8988T (cell line): ENCODE results near the gene KIAA1755.

Experiments used
- DNase-seq: peaks from one replicate; pipeline ENCODE4 v3.0.0; 2011

The KIAA1755 gene

GRCh38 chr20:38202153-38202981 is 58.2 kb downstream of the KIAA1755 start:
- no peak for DNase-seq

DNA sequence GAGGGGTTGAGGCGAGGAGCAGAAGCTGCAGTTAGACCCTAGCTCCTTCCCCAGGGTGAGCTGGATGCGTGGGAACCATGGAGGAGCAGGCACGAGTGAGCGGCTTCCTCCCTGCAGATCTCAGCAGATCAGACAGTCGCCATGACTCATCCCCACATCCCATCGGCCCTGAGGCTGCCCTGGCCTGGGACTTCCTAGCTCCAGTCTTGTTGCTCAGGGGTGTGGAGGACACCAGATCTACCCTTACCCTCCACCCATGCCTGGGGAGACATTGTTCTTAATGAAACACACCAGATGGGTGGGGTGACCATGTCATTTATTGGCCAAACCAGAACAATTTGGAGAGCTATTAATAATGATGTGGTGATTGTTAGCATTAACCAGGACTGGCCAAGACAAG is 59.2 kb downstream of the KIAA1755 start:
- no peak for DNase-seq

DNA sequence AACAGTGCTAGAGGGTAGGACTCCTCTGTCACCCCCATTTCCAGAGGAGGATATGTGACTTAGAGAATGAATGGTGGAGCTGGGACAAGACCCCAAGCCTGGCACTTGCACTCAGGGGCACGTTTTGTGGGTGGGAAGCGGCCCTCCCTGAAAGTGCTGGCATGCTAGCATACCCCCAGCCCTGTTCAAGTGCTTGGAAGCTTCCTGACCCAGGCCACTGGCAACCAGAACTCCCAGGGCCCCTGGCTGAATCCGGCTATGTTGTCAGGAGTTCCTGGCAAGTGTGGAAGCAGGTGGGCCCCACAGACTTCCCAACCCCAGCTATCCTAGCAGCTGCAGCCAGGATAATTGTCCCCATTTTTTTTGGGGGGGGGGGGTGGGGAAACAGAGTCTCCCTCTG is 59.9 kb downstream of the KIAA1755 start:
- no peak for DNase-seq

GRCh38 chr20:38199501-38200390 is 60.8 kb downstream of the KIAA1755 start:
- no peak for DNase-seq

DNA sequence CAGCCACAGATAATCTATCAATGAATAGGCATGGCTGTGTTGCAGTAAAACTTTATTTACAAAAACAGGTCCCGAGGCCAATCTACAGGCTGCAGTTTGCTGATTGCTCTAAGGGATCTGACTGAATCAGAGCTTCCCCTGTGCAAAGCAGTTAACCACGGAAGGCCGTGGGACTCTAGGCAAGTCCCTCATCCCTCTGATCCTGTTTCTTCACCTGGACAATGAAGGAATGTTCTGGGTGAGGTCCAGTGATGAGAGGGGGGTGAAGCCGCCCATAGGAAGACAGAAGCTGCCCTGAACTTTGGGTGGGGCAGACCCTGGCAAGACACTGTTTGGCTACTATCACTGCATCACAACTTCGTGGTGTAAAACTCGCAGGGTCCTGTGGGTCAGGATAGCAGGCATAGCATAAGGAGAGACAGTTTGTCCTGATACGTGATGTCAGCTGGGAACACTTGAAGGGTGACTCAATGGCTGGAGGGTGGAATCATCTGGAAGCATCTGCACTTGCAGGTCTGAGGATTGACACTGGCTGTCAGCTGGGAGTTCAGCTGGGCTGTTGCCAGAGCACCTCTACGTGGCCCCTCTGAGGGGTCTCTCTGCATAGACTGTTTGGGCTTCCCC is 62.2 kb downstream of the KIAA1755 start:
- no peak for DNase-seq

DNA sequence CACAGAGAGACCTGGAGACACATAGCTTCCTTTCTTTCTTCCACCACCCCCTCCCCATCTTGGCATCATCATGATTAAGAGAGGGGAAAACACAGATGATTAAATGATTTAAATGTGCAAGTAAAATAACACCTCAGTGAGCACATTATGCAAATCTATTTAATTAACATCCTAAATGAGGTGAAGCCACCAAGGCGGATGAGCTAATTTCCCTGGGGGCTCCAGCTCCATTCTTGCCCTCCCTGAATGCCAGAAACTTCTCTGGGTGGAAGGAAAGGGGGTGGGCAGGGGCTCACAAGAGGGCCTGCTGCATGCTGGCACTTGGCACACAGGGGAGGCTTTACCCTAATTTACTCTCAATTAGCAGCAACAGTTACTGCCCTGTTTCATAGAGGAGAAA is 62.9 kb downstream of the KIAA1755 start:
- no peak for DNase-seq

- DNase-seq = no peak
Observed at GRCh38 chr20:38197217-38197616, 63.3 kb downstream of the KIAA1755 start.

DNA sequence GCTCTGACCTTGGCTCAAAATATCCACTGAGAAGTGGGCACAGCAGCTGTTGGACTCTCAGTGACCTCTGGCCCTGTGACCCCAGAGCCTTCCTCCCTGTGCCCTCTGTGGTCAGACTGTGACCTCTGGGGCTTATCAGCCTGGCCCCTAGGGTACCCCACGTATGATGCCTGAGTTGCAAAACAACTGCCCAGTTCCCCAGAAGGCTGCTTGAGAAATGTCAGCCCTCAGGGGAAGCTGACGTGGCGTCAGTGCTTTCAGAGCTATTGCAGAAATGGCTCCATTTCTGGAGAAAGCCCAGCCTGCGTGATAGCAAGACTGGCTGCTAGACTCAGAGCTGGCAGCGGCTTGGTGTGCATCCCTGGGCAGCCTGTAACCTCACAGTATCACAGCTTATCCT is 63.9 kb downstream of the KIAA1755 start:
- DNase-seq = no peak

GRCh38 chr20:38196076-38196475 is 64.5 kb downstream of the KIAA1755 start:
- DNase-seq = no peak

- DNase-seq = no peak
Observed at GRCh38 chr20:38195521-38195920, 65.0 kb downstream of the KIAA1755 start.

- no peak for DNase-seq
Observed at GRCh38 chr20:38194971-38195504, 65.5 kb downstream of the KIAA1755 start.

- no peak for DNase-seq
Observed at GRCh38 chr20:38193586-38194105, 66.9 kb downstream of the KIAA1755 start.

GRCh38 chr20:38192323-38192885 is 68.1 kb downstream of the KIAA1755 start:
- no peak for DNase-seq

- no peak for DNase-seq
Observed at GRCh38 chr20:38191654-38192053, 68.9 kb downstream of the KIAA1755 start.

- no peak for DNase-seq
Observed at GRCh38 chr20:38190936-38191371, 69.6 kb downstream of the KIAA1755 start.

- DNase-seq = no peak
Observed at GRCh38 chr20:38190166-38190565, 70.4 kb downstream of the KIAA1755 start.

DNA sequence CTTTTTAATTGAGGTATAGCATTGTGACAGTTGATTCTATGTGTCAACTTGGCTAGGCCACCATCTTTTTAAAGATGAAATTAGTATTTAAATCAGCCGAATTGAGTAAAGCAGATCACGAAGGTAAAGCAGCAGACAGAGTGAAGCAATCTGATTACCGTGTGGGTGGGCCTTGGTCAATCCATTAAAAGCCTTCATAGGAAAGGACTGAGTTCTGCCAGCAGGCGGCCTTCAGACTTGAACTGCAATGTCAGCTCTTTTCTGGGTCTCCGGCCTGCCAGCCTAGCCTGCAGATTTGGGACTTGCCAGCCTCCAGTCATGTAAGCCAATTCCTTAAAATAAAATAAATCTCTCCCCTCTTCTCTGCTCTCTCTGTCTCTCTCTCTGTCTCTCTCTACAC is 73.0 kb downstream of the KIAA1755 start:
- DNase-seq = no peak

GRCh38 chr20:38186788-38187221 is 73.7 kb downstream of the KIAA1755 start:
- no peak for DNase-seq

- no peak for DNase-seq
Observed at GRCh38 chr20:38184101-38184500, 76.4 kb downstream of the KIAA1755 start.

GRCh38 chr20:38181971-38182370 is 78.6 kb downstream of the KIAA1755 start:
- DNase-seq = no peak

DNA sequence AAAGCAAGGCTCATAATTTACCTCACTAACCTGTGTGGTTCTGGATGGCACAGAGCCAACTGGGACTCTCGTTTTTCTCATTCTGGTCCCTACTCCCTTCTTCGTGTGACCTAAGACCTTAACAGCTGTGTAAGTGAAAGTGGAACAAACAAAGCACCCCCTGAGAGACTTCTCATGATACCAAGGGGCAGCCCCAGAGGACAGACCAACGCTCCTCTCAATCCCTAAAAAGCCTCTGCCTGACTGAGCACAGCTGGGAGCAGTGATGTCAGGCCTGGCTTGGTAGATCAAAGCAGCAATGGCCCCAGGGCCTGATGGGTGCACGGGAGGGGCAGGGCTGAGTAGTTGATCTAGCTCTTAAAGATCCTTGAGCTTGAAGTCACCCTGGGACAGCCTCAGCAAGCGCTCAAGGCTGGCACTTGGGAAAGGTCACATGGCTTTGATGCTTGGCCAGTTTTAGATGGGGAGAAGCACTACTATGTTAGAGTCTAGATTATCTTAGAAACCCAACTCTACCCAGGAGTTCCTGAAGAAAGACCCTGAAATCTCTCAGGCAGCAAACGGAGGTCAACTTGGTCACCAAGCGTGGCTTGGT is 79.2 kb downstream of the KIAA1755 start:
- no peak for DNase-seq

- no peak for DNase-seq
Observed at GRCh38 chr20:38180781-38181180, 79.8 kb downstream of the KIAA1755 start.
